ENCODE measurements around the gene SLC10A3.

The SLC10A3 gene

DNA sequence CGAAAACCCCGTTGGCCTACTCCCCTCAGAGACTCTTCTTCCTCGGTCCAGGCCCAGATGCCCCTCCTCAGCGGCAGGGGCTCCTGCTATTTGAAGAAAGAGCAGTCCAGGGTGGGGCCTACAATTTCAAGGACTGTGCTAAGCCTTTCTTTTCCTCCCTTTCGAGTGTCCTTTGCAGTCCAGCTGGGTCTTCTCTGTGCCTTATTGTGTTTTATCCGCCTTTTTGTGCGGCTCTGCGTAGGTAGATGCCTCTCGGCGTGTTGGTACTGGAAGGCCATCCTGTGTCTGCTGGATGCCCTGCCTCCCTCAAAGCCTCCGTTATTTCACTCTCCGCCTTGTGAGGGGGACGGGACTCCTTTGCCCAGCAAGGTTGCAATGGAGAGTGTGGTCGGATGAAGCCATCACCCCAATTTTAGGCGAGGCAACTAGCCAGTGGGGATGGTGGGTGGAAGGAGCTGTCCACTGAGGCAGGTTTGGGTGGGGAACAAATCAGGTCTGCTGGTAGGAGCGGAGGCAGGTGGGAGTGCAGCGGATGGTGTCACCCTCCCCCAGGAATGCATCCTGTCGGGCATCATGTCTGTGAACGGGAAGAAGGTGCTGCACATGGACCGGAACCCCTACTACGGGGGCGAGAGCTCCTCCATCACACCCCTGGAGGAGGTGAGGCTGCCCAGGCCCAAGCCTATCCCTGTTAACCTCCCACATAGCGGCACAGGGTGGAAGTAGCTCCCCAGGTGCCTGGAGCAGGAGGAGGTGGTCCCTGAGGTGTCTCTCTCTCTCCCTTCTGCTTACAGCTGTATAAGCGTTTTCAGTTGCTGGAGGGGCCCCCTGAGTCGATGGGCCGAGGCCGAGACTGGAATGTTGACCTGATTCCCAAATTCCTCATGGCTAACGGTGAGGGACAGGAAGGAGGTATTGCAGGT, 52.2 kb downstream of the SLC10A3 start:
- H3K4me3 ChIP-seq (ENCODE audit: low read depth, low read length) = peak overlapping the region; percentile 72
- TF ChIP-seq, protein P1, sequence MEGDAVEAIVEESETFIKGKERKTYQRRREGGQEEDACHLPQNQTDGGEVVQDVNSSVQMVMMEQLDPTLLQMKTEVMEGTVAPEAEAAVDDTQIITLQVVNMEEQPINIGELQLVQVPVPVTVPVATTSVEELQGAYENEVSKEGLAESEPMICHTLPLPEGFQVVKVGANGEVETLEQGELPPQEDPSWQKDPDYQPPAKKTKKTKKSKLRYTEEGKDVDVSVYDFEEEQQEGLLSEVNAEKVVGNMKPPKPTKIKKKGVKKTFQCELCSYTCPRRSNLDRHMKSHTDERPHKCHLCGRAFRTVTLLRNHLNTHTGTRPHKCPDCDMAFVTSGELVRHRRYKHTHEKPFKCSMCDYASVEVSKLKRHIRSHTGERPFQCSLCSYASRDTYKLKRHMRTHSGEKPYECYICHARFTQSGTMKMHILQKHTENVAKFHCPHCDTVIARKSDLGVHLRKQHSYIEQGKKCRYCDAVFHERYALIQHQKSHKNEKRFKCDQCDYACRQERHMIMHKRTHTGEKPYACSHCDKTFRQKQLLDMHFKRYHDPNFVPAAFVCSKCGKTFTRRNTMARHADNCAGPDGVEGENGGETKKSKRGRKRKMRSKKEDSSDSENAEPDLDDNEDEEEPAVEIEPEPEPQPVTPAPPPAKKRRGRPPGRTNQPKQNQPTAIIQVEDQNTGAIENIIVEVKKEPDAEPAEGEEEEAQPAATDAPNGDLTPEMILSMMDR (IDR thresholded peaks at IDR 0.05; ENCODE audit: low read depth, low read length) = no peak
